ENCODE measurements around the gene ACSL3. TPM values are rescaled to one million over a fixed set of nuclear protein-coding genes. Genes with fewer than 3 reads are reported as not detected.
"Not testable (repeated sequence)": the region's sequence is repeated elsewhere in the genome, so short reads cannot be mapped to it uniquely, and the experiment has no call there.

ACSL3 gene
- total RNA-seq, 2 experiments from 2014 or later, result 64.0 to 66.2 TPM

DNA sequence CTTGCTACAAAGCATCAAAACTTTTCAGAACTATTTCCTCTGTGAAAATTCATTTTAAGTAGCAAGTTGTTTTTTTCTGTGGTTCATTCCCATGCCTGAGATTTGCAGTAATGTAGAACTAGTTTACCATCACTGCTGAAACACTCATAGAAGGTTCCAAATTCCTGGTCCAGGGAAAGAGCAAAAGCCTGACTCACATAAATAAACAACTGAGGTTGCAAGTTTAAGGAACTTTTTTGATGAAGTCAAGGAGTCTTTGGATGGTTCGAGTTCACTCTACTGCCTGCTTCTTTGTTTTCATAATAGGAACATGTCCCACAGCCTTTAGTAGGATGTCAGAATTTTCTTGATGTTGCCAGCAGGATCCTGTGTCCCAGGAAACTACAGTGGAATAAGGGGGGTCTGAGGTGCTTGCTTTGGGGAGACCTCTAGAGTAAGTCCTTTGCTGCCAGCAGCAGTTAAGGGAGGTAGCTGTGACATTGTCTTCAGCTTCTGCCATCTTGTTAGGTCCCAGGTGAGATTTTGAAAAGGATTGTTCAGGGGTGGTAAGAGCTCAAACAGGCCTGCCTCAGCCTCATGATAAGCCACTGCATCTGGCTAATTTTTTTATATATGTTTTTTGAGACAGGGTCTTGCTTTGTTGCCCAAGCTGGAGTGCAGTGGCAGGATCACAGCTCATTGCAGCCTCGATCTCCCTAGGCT is 43.9 kb downstream of the ACSL3 start:
- H3K4me3 Mint-ChIP-seq, result no peak overlapping the region
- peaks cover 8% of the 10 kb centered on the region for H3K36me3 Mint-ChIP-seq
- no peak for DNase-seq
- no peaks in the 10 kb centered on the region for H3K27me3 Mint-ChIP-seq
- peaks cover 12% of the 10 kb centered on the region for H3K4me1 Mint-ChIP-seq
- H3K9me3 Mint-ChIP-seq, result no peaks in the 10 kb centered on the region
- H3K27ac Mint-ChIP-seq, result no peak overlapping the region

DNA sequence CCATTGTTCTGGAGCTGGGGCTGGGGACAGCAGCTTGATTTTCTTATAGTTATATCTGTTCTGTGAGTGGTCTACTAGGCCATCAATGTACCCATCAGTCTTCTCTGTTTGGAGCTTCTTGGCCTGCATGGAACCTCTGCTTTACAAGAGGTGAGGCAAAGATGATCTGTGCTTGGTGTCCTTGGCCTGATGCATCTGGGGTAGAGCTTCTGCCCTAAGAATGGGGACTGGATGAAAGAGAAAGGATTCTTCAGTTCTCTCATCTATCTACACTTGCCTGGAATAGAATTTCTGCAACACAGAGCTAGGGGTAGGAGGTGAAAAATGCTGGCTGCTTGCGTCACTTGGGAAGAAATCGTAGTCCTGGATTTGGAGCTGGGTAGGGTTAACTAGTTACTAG is 46.2 kb downstream of the ACSL3 start:
- H3K4me3 Mint-ChIP-seq, result no peak overlapping the region
- H3K27ac Mint-ChIP-seq, result no peak overlapping the region
- H3K27me3 Mint-ChIP-seq, result no peaks in the 10 kb centered on the region
- peaks cover 19% of the 10 kb centered on the region for H3K4me1 Mint-ChIP-seq
- H3K9me3 Mint-ChIP-seq, result no peaks in the 10 kb centered on the region
- H3K36me3 Mint-ChIP-seq, result peaks cover 7% of the 10 kb centered on the region
- no peak for DNase-seq

DNA sequence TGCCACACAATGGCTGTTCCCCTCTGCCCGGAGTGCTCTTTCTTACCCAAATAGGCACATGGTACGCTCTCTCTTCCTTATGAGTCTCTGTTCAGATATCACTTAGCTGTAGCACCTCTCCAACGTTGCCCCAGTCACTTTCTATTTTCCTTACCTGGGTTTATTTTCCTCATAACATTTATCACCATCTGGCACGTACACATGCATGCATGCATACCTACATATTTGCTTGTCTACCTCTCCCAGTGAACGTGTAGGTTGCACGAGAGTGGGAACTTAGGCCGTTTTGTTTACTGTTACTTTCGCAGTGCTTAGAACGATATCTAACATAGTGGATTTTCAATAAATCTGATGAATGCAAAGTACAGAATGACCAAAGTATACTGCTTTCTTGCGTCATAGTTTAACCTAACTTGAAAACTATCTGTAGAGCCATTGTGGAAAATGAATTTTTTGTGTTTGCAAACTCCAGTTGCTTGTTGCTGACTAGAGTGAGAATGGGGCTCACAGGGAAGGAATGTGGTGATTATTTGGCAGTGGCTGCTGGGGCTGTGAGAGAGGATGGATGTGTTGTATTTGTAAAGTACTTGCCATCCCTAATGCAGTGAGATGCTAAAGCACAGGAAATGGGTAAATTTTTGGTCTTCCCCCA is 47.1 kb downstream of the ACSL3 start:
- Mint-ChIP-seq H3K4me1 (peaks cover 25% of the 10 kb centered on the region), H3K27ac (no peak overlapping the region), H3K9me3 (no peaks in the 10 kb centered on the region), H3K4me3 (no peak overlapping the region), H3K36me3 (peaks cover 7% of the 10 kb centered on the region), H3K27me3 (no peaks in the 10 kb centered on the region)
- no peak for DNase-seq

DNA sequence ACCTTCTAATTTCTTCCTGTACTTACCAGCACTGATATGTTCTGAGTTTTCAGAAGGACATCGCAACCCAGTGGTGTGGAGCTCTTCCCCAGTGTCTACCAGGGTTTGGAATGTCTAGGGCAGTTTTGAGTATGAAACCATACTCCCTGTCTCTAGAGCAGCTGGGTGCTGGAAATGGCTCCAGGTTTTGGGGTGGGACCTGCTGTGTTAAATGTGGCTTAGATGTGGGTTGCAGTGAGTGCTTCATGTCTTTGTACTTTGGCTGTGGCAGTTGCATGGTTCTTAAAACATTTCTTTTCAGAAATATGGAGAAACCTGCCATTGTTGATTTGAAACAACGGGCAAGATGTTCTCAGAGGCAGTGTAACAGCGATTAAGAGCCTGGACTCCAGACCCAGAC is 48.5 kb downstream of the ACSL3 start:
- peaks cover 25% of the 10 kb centered on the region for H3K4me1 Mint-ChIP-seq
- no peak overlapping the region for H3K27ac Mint-ChIP-seq
- peaks cover 12% of the 10 kb centered on the region for H3K36me3 Mint-ChIP-seq
- no peaks in the 10 kb centered on the region for H3K9me3 Mint-ChIP-seq
- no peak overlapping the region for H3K4me3 Mint-ChIP-seq
- H3K27me3 Mint-ChIP-seq, result no peaks in the 10 kb centered on the region
- DNase-seq, result no peak

DNA sequence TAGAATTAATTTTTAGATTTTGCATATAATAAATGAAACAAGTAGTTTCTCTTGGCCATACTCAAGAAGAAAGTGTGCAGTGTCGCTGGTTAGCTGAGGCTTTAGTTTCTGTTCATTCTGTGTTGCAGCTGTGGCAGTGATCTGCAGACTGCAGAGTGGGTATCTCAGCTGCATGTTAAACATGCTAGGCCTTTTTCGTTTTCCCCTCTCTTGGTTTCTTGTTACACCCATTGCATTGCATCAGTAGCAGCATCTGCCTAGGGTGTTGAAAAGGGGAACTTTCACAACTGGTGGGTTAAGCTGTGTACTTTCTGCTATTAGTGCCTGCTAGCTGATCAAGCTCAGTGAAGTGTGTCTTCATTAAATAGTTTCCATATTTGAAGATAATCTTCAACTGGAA is 51.3 kb downstream of the ACSL3 start:
- peak; percentile 4 for DNase-seq

DNA sequence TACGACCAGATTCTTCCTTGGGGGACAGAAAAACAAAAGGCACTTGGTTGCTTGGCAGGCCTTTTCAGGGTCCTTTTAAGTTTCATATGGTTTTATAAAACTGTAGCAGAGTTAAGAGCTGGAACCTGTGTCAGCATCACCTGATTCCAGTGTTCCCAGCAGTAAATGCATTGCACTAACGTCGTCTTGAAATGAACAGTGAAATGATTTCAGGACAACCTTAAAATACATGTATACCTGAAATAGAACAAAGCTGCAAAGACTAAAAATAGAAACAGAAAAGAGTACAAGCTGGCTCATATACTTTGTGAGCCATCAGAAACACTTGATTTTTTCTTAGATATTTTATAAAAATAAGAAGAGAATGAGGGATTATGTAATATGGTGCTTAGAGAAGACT is 51.9 kb downstream of the ACSL3 start:
- no peak for DNase-seq
- H3K27ac Mint-ChIP-seq, result peak overlapping the region; percentile 56
- H3K27me3 Mint-ChIP-seq, result no peaks in the 10 kb centered on the region
- H3K36me3 Mint-ChIP-seq, result peaks cover 12% of the 10 kb centered on the region
- peaks cover 20% of the 10 kb centered on the region for H3K4me1 Mint-ChIP-seq
- H3K4me3 Mint-ChIP-seq, result no peak overlapping the region
- H3K9me3 Mint-ChIP-seq, result no peaks in the 10 kb centered on the region

More for the DNA sequence above, 51.3 kb downstream of the ACSL3 start:
- H3K9me3 Mint-ChIP-seq, result no peaks in the 10 kb centered on the region
- H3K27me3 Mint-ChIP-seq, result no peaks in the 10 kb centered on the region
- H3K36me3 Mint-ChIP-seq, result peaks cover 12% of the 10 kb centered on the region
- H3K4me1 Mint-ChIP-seq, result peaks cover 23% of the 10 kb centered on the region
- H3K27ac Mint-ChIP-seq, result peak overlapping the region; percentile 56
- no peak overlapping the region for H3K4me3 Mint-ChIP-seq

DNA sequence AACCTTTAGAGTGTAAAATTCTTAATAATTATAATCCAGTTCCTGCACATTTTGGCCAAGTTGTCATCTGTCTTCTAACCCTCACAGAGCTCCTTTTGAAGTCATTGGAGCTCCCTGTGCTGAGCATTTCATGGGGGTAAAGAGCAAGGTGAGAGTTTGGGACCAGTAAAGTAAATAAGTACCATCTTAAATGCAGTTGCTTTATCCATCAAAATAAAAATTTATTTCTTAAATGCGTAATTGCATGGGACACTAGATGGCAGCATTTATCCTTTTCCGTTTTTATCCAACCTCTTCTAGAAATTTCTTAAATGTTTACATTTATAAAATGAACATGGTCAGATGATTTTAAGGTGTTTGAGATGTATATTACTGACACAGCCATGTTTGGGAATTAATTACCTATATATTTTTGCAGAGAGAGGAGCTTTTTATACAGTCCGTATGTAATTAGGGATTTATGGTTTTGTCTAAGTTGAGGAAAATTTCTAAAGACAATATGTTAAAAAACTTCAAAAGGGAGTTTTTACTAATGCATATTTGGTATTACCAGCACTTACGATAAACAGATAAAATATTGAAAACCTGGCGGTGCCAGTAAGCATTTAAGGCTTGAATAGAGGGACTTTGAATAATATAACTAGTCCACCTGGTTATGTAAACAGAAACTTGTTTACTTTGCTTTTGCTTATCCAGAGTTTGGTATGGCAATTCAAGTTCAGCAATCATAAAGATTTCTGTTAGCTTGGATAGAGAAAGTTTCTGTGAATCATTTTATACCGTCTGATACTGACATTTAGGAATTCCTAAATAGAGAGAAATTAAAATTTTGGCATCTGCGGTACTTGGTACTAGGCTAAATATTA is 54.5 kb downstream of the ACSL3 start:
- H3K4me3 Mint-ChIP-seq, result no peak overlapping the region
- peaks cover 16% of the 10 kb centered on the region for H3K4me1 Mint-ChIP-seq
- peaks cover 12% of the 10 kb centered on the region for H3K36me3 Mint-ChIP-seq
- DNase-seq, result no peak
- H3K9me3 Mint-ChIP-seq, result no peaks in the 10 kb centered on the region
- no peaks in the 10 kb centered on the region for H3K27me3 Mint-ChIP-seq
- no peak overlapping the region for H3K27ac Mint-ChIP-seq

DNA sequence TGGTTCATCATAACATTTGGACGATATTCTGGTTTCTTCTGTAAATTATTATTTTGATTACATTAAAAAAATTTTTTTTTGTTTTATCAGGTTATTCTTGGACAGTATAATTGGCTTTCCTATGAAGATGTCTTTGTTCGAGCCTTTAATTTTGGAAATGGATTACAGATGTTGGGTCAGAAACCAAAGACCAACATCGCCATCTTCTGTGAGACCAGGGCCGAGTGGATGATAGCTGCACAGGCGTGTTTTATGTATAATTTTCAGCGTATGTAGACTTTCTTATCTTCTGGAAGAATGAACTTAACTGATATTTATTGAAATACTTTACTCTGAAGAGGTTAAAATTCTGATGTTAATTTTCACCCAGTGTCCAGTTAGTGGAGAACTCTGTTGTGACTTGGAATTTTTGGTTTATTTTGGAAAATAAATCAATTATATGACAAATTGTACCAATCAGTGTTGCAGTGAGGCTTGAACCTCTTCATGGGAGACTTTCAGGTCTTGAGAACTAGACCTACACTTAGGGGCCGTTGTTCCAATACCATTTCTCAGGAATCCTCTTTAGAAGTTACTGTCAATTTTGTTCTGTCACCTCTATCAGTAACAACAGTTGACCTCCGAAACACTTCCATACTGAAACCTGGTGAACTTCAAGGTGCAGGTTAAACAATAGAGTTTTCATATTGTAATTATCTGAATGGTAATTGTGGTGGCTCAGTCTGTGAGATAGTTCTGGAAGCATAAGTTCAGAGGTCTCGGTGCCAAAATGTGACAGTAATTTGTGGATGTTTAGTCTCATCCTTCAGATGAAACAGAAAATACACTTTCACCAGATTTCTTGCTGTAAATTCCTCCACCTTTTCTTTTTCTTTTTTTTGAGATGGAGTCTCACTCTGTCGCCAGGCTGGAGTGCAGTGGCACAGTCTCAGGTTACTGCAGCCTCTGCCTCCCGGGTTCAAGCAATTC is 55.7 kb downstream of the ACSL3 start:
- Mint-ChIP-seq H3K9me3 (no peaks in the 10 kb centered on the region), H3K36me3 (peaks cover 15% of the 10 kb centered on the region)

DNA sequence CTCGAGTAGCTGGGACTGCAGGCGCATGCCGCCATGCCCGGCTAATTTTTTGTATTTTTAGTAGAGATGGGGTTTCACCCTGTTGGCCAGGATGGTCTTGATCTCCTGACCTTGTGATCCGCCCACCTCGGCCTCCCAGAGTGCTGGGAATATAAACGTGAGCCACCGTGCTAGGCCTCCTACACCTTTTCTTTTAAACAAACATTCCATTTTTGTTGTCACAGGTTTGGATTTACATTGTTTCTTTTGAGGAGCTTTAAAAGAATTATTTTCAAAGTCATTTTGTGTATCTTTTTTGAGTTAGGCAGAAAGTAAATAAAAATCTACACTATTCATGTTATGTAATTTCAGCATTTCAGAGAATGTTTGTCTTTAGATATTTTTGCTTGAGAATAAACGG is 56.4 kb downstream of the ACSL3 start:
- H3K4me1 Mint-ChIP-seq, DNase-seq, H3K27me3 Mint-ChIP-seq, H3K9me3 Mint-ChIP-seq, H3K27ac Mint-ChIP-seq, H3K4me3 Mint-ChIP-seq: not testable (repeated sequence)
- peaks cover 15% of the 10 kb centered on the region for H3K36me3 Mint-ChIP-seq

More for the DNA sequence above, 55.7 kb downstream of the ACSL3 start:
- Mint-ChIP-seq H3K4me1 (peaks cover 14% of the 10 kb centered on the region), H3K27ac (no peak overlapping the region), H3K27me3 (no peaks in the 10 kb centered on the region), H3K4me3 (no peak overlapping the region)
- DNase-seq, result no peak

DNA sequence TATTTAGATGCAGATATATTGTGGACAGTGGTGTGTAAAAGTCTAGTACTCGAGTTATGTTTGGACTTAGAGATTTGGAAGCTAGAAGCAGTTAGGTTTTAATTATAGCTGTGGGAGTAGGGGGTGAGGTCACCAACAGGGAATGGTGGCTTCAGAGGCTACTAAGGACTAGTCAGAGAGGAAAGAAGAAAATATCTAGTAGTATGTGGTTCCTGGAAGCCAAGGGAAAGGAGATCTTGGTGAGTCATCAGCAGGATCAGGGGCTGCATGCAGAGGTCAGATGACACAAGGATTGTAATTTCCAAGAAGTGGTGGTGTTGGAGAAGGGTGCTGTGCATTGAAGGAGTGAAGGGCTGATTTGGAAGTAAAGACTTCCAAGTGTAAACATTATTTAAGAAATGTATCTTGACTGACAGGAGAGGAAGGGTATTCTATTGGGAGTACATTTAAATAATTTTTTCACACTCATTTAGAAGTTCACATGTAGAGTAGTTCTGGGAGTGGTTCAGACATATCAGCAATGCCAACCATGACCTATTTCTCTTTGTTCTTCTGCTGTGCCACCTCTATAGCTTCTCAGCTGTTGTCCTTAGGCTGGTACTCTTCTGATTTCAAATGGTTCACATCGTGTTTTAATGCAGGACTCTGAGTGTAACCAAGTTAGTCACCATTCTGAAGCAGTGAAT is 59.1 kb downstream of the ACSL3 start:
- Mint-ChIP-seq H3K27me3 (no peaks in the 10 kb centered on the region), H3K36me3 (peaks cover 15% of the 10 kb centered on the region), H3K4me3 (no peak overlapping the region), H3K4me1 (peaks cover 3% of the 10 kb centered on the region), H3K9me3 (no peaks in the 10 kb centered on the region), H3K27ac (no peak overlapping the region)
- no peak for DNase-seq

DNA sequence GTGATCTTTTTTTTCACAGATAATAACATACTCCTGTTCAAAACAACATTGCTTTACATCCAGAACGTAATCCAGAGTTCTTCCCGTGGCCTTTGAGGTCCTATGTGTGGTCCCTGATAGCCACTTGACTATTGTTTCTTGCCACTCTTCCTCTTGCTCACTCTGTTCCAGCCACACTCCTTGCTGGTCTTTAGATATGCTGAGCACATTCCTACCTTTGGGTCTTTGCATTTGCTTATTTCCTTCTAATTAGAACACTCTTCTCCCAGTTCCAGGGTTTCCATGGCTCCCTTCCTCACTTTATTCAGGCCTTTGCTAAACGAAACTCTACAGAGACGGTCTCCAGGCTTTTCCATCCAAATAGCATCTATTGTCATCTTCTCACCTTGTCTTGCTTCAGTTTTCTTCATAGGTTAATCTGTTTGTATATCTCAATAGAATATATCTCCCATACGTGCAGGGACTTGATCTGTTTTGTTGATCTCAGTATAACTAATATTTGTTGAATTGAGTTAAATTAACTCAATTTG is 59.9 kb downstream of the ACSL3 start:
- Mint-ChIP-seq H3K4me1 (peaks cover 3% of the 10 kb centered on the region), H3K4me3 (no peak overlapping the region), H3K27me3 (no peaks in the 10 kb centered on the region), H3K9me3 (no peaks in the 10 kb centered on the region), H3K27ac (no peak overlapping the region), H3K36me3 (peaks cover 15% of the 10 kb centered on the region)
- DNase-seq, result no peak

DNA sequence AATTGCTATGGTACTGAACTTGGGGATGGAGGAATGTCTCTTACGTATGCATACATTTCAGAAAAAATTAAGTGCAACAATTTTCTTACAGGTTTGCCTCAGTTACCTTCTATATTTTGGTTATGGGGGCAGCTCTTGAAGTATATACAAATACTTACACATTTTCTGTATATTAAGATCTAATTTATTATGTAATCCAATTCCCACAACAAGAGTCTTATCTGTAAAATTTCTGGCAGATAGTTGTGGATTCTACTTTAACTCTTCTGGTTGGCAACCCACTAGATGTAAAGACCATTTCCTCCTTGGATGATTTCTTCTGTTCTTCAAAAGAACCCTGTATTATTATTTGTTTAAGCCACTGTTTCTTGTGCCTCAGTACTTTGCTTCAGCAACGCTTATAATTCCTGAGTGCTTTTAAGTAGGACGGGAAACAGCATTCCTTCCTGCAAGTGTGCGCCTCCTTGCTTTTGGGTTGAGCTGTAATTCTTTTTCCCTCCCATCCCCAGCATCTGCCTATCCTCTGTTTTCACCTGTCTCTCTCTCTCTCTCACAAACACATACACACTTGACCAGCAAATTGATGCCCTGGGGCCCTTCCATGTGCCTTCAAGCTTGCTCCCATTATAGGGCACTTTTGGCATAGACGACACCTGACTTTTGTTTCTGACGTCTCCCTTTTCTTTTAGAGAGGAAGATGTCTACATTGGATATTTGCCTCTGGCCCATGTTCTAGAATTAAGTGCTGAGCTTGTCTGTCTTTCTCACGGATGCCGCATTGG is 61.4 kb downstream of the ACSL3 start:
- H3K27ac Mint-ChIP-seq, result no peak overlapping the region
- no peak for DNase-seq
- H3K9me3 Mint-ChIP-seq, result no peaks in the 10 kb centered on the region
- peaks cover 17% of the 10 kb centered on the region for H3K36me3 Mint-ChIP-seq
- no peak overlapping the region for H3K4me3 Mint-ChIP-seq
- H3K4me1 Mint-ChIP-seq, result peaks cover 3% of the 10 kb centered on the region
- no peaks in the 10 kb centered on the region for H3K27me3 Mint-ChIP-seq

DNA sequence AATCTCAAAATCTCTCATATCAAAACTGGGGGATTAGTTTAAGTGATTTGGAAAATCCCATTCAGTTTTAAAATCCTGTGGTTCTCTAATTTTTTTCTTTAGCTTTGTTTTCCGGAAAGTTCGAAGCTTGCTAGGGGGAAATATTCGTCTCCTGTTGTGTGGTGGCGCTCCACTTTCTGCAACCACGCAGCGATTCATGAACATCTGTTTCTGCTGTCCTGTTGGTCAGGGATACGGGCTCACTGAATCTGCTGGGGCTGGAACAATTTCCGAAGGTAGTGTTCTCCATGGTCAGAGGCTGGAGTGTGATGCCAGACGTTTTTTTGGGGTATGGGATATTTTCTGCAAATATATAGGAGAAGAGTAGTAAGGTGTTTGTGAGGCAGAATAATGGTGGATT is 66.1 kb downstream of the ACSL3 start:
- Mint-ChIP-seq H3K36me3 (peaks cover 18% of the 10 kb centered on the region), H3K9me3 (no peaks in the 10 kb centered on the region), H3K4me1 (no peaks in the 10 kb centered on the region), H3K27me3 (no peaks in the 10 kb centered on the region), H3K4me3 (no peak overlapping the region), H3K27ac (no peak overlapping the region)
- DNase-seq, result no peak
